ENCODE data around the gene CASP7.

DNA sequence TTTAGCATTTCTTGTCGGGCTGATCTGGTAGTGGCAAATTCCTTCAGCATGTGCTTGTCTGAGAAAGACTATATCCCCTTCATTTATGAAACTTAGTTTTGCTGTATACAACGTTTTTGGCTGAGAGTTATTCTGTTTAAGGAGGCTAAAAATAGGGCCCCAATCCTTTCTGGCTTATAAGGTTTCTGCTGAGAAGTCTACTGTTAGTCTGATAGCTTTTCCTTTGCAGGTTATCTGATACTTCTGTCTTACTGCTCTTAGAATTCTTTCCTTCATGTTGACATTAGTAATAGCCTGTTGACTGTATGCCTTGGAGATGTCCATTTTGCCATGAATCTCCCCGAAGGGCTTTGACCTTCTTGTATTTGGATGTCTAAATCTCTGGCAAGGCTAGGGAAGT, 9.9 kb downstream of the CASP7 start:
- no peak for TF ChIP-seq POLR2AphosphoS5 (IDR thresholded peaks at IDR 0.05; ENCODE audit: insufficient read depth in 1 of 2, low read depth in 1 of 2)
- TF ChIP-seq POLR2A (IDR thresholded peaks at IDR 0.05) = no peak
- TF ChIP-seq, protein P1, sequence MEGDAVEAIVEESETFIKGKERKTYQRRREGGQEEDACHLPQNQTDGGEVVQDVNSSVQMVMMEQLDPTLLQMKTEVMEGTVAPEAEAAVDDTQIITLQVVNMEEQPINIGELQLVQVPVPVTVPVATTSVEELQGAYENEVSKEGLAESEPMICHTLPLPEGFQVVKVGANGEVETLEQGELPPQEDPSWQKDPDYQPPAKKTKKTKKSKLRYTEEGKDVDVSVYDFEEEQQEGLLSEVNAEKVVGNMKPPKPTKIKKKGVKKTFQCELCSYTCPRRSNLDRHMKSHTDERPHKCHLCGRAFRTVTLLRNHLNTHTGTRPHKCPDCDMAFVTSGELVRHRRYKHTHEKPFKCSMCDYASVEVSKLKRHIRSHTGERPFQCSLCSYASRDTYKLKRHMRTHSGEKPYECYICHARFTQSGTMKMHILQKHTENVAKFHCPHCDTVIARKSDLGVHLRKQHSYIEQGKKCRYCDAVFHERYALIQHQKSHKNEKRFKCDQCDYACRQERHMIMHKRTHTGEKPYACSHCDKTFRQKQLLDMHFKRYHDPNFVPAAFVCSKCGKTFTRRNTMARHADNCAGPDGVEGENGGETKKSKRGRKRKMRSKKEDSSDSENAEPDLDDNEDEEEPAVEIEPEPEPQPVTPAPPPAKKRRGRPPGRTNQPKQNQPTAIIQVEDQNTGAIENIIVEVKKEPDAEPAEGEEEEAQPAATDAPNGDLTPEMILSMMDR (IDR thresholded peaks at IDR 0.05) = no peak
